BLaER1 (cell line): ENCODE results near the gene FYB2.
"Not testable (repeated sequence)": the region's sequence is repeated elsewhere in the genome, so short reads cannot be mapped to it uniquely, and the experiment has no call there.

ENCODE experiments used
- H3K27ac ChIP-seq: shearing (Covaris generic); formaldehyde crosslinking; 2 replicates; pipeline ENCODE4 v1.8.1; 2022
- H3K27me3 ChIP-seq: shearing (Covaris generic); formaldehyde crosslinking; 2 replicates; pipeline ENCODE4 v1.8.1; 2022
- H3K36me3 ChIP-seq: shearing (Covaris generic); formaldehyde crosslinking; 2 replicates; pipeline ENCODE4 v1.8.1; 2022
- H3K4me1 ChIP-seq: shearing (Covaris generic); formaldehyde crosslinking; 2 replicates; pipeline ENCODE4 v1.8.1; 2022
- H3K4me2 ChIP-seq: shearing (Covaris generic); formaldehyde crosslinking; 2 replicates; pipeline ENCODE4 v1.8.1; 2022
- H3K4me3 ChIP-seq: shearing (Covaris generic); formaldehyde crosslinking; 2 replicates; pipeline ENCODE4 v1.8.1; 2022
- H3K9ac ChIP-seq: shearing (Covaris generic); formaldehyde crosslinking; 2 replicates; pipeline ENCODE4 v1.8.1; 2022
- H3K9me3 ChIP-seq: shearing (Covaris generic); formaldehyde crosslinking; 2 replicates; pipeline ENCODE4 v1.8.1; 2022
- H4K20me1 ChIP-seq: shearing (Covaris generic); formaldehyde crosslinking; 2 replicates; pipeline ENCODE4 v1.8.1; 2022
- Cebpa-rat ChIP-seq: shearing (Covaris generic); IDR thresholded peaks from 2 replicates; pipeline ENCODE4 v1.8.1; 2022

The FYB2 gene

GRCh38 chr1:56780128-56780750, 39.0 kb downstream of the FYB2 start:
- Histone ChIP-seq H3K4me2 (no peak overlapping the region), H3K27ac (no peak overlapping the region), H3K4me1 (no peaks in the 10 kb centered on the region), H3K9ac (no peak overlapping the region), H3K9me3 (no peaks in the 10 kb centered on the region), H3K27me3 (no peaks in the 10 kb centered on the region), H3K36me3 (no peaks in the 10 kb centered on the region), H4K20me1 (no peaks in the 10 kb centered on the region), H3K4me3 (no peak overlapping the region)
- no peak for TF ChIP-seq Cebpa-rat

- Histone ChIP-seq H3K36me3 (no peaks in the 10 kb centered on the region), H3K27me3 (no peaks in the 10 kb centered on the region), H3K4me3 (no peak overlapping the region), H3K9ac (no peak overlapping the region), H4K20me1 (no peaks in the 10 kb centered on the region), H3K27ac (no peak overlapping the region), H3K9me3 (no peaks in the 10 kb centered on the region), H3K4me1 (no peaks in the 10 kb centered on the region), H3K4me2 (no peak overlapping the region)
- TF ChIP-seq Cebpa-rat = no peak
Measured at GRCh38 chr1:56777972-56778371, 41.2 kb downstream of the FYB2 start.

GRCh38 chr1:56774732-56775131, 44.5 kb downstream of the FYB2 start:
- not testable (repeated sequence) for H4K20me1 ChIP-seq

GRCh38 chr1:56774067-56774609, 45.1 kb downstream of the FYB2 start:
- H3K4me3 ChIP-seq = no peak overlapping the region
- H3K4me2 ChIP-seq = no peak overlapping the region
- no peaks in the 10 kb centered on the region for H3K27me3 ChIP-seq
- H3K9me3 ChIP-seq = no peaks in the 10 kb centered on the region
- no peak overlapping the region for H3K27ac ChIP-seq
- no peaks in the 10 kb centered on the region for H3K4me1 ChIP-seq
- H3K9ac ChIP-seq = no peak overlapping the region
- TF ChIP-seq Cebpa-rat = no peak
- H3K36me3 ChIP-seq = no peaks in the 10 kb centered on the region
- H4K20me1 ChIP-seq = no peaks in the 10 kb centered on the region

More at GRCh38 chr1:56774732-56775131, 44.5 kb downstream of the FYB2 start:
- H3K4me3 ChIP-seq, H3K9ac ChIP-seq, H3K9me3 ChIP-seq, H3K4me2 ChIP-seq, H3K27ac ChIP-seq, H3K4me1 ChIP-seq, H3K27me3 ChIP-seq, H3K36me3 ChIP-seq: not testable (repeated sequence)

- H3K4me2 ChIP-seq = no peak overlapping the region
- no peaks in the 10 kb centered on the region for H3K9me3 ChIP-seq
- H3K27ac ChIP-seq = no peak overlapping the region
- H3K9ac ChIP-seq = no peak overlapping the region
- H3K27me3 ChIP-seq = no peaks in the 10 kb centered on the region
- H3K4me1 ChIP-seq = no peaks in the 10 kb centered on the region
- no peaks in the 10 kb centered on the region for H3K36me3 ChIP-seq
- H4K20me1 ChIP-seq = no peaks in the 10 kb centered on the region
- no peak for TF ChIP-seq Cebpa-rat
- H3K4me3 ChIP-seq = no peak overlapping the region
Measured at GRCh38 chr1:56773341-56774066, 45.7 kb downstream of the FYB2 start.

GRCh38 chr1:56771717-56772116, 47.5 kb downstream of the FYB2 start:
- Histone ChIP-seq H3K9me3 (no peaks in the 10 kb centered on the region), H3K36me3 (no peaks in the 10 kb centered on the region), H3K4me1 (no peaks in the 10 kb centered on the region), H4K20me1 (no peaks in the 10 kb centered on the region), H3K9ac (no peak overlapping the region), H3K4me3 (no peak overlapping the region), H3K27ac (no peak overlapping the region), H3K4me2 (no peak overlapping the region), H3K27me3 (no peaks in the 10 kb centered on the region)
- TF ChIP-seq Cebpa-rat = no peak

- H4K20me1 ChIP-seq = no peaks in the 10 kb centered on the region
Measured at GRCh38 chr1:56758794-56759193, 60.4 kb downstream of the FYB2 start.

GRCh38 chr1:56758135-56758534, 61.1 kb downstream of the FYB2 start:
- no peak overlapping the region for H3K4me2 ChIP-seq
- H3K4me3 ChIP-seq = no peak overlapping the region
- no peak overlapping the region for H3K9ac ChIP-seq
- H3K4me1 ChIP-seq = no peaks in the 10 kb centered on the region
- no peak for TF ChIP-seq Cebpa-rat
- no peaks in the 10 kb centered on the region for H3K9me3 ChIP-seq
- H3K36me3 ChIP-seq = no peaks in the 10 kb centered on the region
- H4K20me1 ChIP-seq = no peaks in the 10 kb centered on the region
- no peak overlapping the region for H3K27ac ChIP-seq
- no peaks in the 10 kb centered on the region for H3K27me3 ChIP-seq

More at GRCh38 chr1:56758794-56759193, 60.4 kb downstream of the FYB2 start:
- Histone ChIP-seq H3K27me3 (no peaks in the 10 kb centered on the region), H3K9me3 (no peaks in the 10 kb centered on the region), H3K27ac (no peak overlapping the region), H3K4me2 (no peak overlapping the region), H3K4me1 (no peaks in the 10 kb centered on the region), H3K9ac (no peak overlapping the region), H3K4me3 (no peak overlapping the region), H3K36me3 (no peaks in the 10 kb centered on the region)
- TF ChIP-seq Cebpa-rat = no peak

GRCh38 chr1:56755911-56756310, 63.3 kb downstream of the FYB2 start:
- TF ChIP-seq Cebpa-rat = no peak
- H3K27ac ChIP-seq = no peak overlapping the region
- H3K27me3 ChIP-seq = no peaks in the 10 kb centered on the region
- H3K9ac ChIP-seq = no peak overlapping the region
- no peaks in the 10 kb centered on the region for H4K20me1 ChIP-seq
- H3K36me3 ChIP-seq = no peaks in the 10 kb centered on the region
- no peaks in the 10 kb centered on the region for H3K4me1 ChIP-seq
- H3K9me3 ChIP-seq = no peaks in the 10 kb centered on the region
- no peak overlapping the region for H3K4me2 ChIP-seq
- H3K4me3 ChIP-seq = no peak overlapping the region

- no peak overlapping the region for H3K27ac ChIP-seq
- H3K4me2 ChIP-seq = no peak overlapping the region
- H3K27me3 ChIP-seq = no peaks in the 10 kb centered on the region
- H3K4me1 ChIP-seq = no peaks in the 10 kb centered on the region
- no peaks in the 10 kb centered on the region for H3K36me3 ChIP-seq
- H3K4me3 ChIP-seq = no peak overlapping the region
- H3K9ac ChIP-seq = no peak overlapping the region
- TF ChIP-seq Cebpa-rat = no peak
- H3K9me3 ChIP-seq = no peaks in the 10 kb centered on the region
- H4K20me1 ChIP-seq = no peaks in the 10 kb centered on the region
Measured at GRCh38 chr1:56754708-56755479, 64.3 kb downstream of the FYB2 start.
